ENCODE measurements around the gene SDK1.

Gene SDK1

DNA sequence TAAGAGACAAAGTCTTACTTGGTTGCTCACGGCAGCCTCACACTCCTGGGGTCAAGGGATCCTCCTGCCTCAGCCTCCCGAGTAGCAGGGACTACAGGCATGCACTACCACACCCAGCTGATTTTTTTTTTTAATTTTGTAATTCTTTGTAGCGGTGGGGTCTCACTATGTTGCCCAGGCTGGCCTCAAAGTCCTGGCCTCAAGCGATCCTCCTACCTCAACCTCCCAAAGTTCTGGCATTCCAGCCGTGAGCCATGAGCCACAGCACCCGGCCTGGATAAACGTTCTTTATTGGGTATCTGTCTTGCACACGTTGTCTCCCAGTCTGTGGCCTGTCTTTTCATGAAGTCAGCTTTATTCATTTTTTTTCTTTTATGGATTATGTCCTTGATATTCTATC is 744.9 kb downstream of the SDK1 start:
- POLR2A ChIA-PET: no interaction called here
- CTCF ChIA-PET: no interaction called here
- DNase-seq (ENCODE audit: extremely low spot score): no peak
- TF ChIP-seq SP1 (IDR thresholded peaks at IDR 0.05): no peak
- TF ChIP-seq BHLHE40 (IDR thresholded peaks at IDR 0.05; ENCODE audit: borderline replicate concordance): no peak
- TF ChIP-seq SUZ12 (IDR thresholded peaks at IDR 0.05): no peak
- TF ChIP-seq ARNT (IDR thresholded peaks at IDR 0.05): no peak
- no peak for TF ChIP-seq FOXK2 (IDR thresholded peaks at IDR 0.05)
- TF ChIP-seq FOXM1 (IDR thresholded peaks at IDR 0.05; ENCODE audit: borderline replicate concordance): no peak
- TF ChIP-seq, protein P1, sequence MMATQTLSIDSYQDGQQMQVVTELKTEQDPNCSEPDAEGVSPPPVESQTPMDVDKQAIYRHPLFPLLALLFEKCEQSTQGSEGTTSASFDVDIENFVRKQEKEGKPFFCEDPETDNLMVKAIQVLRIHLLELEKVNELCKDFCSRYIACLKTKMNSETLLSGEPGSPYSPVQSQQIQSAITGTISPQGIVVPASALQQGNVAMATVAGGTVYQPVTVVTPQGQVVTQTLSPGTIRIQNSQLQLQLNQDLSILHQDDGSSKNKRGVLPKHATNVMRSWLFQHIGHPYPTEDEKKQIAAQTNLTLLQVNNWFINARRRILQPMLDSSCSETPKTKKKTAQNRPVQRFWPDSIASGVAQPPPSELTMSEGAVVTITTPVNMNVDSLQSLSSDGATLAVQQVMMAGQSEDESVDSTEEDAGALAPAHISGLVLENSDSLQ (IDR thresholded peaks at IDR 0.05): no peak
- no peak for TF ChIP-seq LEF1 (IDR thresholded peaks at IDR 0.05; ENCODE audit: borderline replicate concordance)
- TF ChIP-seq L3MBTL2 (conservative IDR thresholded peaks at IDR 0.05): no peak

DNA sequence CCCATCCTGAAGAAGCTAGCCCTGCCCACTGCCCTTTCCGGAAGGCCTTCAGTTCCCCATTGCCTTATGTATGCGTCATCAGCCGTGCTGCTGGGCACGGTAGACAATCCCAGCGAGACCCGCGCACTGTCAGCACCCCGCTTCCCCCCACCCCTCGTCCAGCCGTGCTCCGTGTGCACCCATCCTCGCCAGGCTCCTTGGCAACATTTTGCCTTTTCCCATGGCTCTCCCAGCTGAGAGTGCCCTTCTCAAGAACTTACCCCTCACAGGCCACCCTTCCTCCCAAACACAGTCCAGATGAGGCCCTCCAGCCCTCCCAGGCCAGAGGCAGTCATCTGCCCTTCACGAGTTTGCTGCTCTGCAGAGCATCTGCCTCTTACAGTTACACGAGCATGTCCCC is 747.3 kb downstream of the SDK1 start:
- no peak for TF ChIP-seq SP1 (IDR thresholded peaks at IDR 0.05)
- no peak for TF ChIP-seq FOXM1 (IDR thresholded peaks at IDR 0.05; ENCODE audit: borderline replicate concordance)
- ChIA-PET POLR2A (no interaction called here), CTCF (no interaction called here)
- no peak for DNase-seq (ENCODE audit: extremely low spot score)

DNA sequence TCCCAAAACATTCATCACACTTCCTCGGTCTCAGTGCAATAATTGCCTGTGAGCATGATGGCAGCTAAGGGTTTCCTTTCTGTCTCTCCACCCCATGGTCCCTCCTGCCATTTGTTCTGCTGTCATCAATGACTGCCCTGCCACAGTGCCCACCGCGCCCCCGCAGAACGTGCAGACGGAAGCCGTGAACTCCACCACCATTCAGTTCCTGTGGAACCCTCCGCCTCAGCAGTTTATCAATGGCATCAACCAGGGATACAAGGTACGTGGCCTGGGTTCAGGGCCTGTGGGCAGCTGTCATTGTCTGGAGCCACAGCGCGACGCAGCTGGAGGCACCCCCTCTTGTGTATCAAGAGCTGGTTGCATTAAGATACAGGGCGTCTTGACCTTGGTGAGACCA is 748.1 kb downstream of the SDK1 start:
- CTCF ChIA-PET: no interaction called here
- TF ChIP-seq CTBP1 (IDR thresholded peaks at IDR 0.05; ENCODE audit: borderline replicate concordance) (no peak), HDGF (IDR thresholded peaks at IDR 0.05; ENCODE audit: borderline replicate concordance) (no peak), FOXA1 (IDR thresholded peaks at IDR 0.05) (no peak), ARNT (IDR thresholded peaks at IDR 0.05) (no peak), NFRKB (IDR thresholded peaks at IDR 0.05) (no peak), SUZ12 (IDR thresholded peaks at IDR 0.05) (no peak), ELF4 (IDR thresholded peaks at IDR 0.05) (no peak)
- POLR2A ChIA-PET: no interaction called here
- DNase-seq (ENCODE audit: extremely low spot score): no peak

GRCh38 chr7:4050126-4050660 is 749.1 kb downstream of the SDK1 start:
- ChIA-PET CTCF (no interaction called here), POLR2A (no interaction called here)
- TF ChIP-seq ZNF384 (IDR thresholded peaks at IDR 0.05) (no peak), ELF4 (IDR thresholded peaks at IDR 0.05) (no peak), HDGF (IDR thresholded peaks at IDR 0.05; ENCODE audit: borderline replicate concordance) (no peak), LEF1 (IDR thresholded peaks at IDR 0.05; ENCODE audit: borderline replicate concordance) (no peak), FOXA1 (IDR thresholded peaks at IDR 0.05) (no peak), FOXK2 (IDR thresholded peaks at IDR 0.05) (no peak), ARNT (IDR thresholded peaks at IDR 0.05) (no peak)
- no peak for DNase-seq (ENCODE audit: extremely low spot score)

DNA sequence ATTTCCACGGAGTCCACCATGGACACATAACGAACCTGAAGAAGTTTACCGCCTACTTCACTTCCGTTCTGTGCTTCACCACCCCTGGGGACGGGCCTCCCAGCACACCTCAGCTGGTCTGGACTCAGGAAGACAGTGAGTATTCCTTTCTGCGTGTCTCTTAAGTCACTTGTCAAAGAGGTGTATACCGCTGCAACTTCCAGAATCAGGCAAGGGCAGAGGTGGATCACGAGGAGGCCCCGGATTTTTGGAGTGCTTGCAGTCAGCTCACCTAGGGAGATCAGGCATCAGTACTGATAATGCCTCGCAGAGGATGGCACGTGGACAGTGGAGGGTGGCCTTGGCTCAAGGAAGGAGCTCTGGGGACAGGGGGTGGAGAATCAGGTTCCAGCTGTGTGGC is 750.6 kb downstream of the SDK1 start:
- no peak for TF ChIP-seq FOXA1 (IDR thresholded peaks at IDR 0.05)
- TF ChIP-seq TARDBP (IDR thresholded peaks at IDR 0.05): no peak
- no peak for TF ChIP-seq L3MBTL2 (conservative IDR thresholded peaks at IDR 0.05)
- TF ChIP-seq ELF4 (IDR thresholded peaks at IDR 0.05): no peak
- TF ChIP-seq FOXK2 (IDR thresholded peaks at IDR 0.05): no peak
- no peak for TF ChIP-seq BHLHE40 (IDR thresholded peaks at IDR 0.05; ENCODE audit: borderline replicate concordance)
- TF ChIP-seq ARNT (IDR thresholded peaks at IDR 0.05): no peak
- TF ChIP-seq CTBP1 (IDR thresholded peaks at IDR 0.05; ENCODE audit: borderline replicate concordance): no peak
- no peak for TF ChIP-seq NFRKB (IDR thresholded peaks at IDR 0.05)
- no peak for TF ChIP-seq SUZ12 (IDR thresholded peaks at IDR 0.05)
- no peak for TF ChIP-seq FOXM1 (IDR thresholded peaks at IDR 0.05; ENCODE audit: borderline replicate concordance)
- TF ChIP-seq HDGF (IDR thresholded peaks at IDR 0.05; ENCODE audit: borderline replicate concordance): no peak
- TF ChIP-seq ZNF384 (IDR thresholded peaks at IDR 0.05): no peak
- TF ChIP-seq LEF1 (IDR thresholded peaks at IDR 0.05; ENCODE audit: borderline replicate concordance): no peak
- no peak for TF ChIP-seq SP1 (IDR thresholded peaks at IDR 0.05)
- TF ChIP-seq, protein P1 (IDR thresholded peaks at IDR 0.05): no peak
- DNase-seq (ENCODE audit: extremely low spot score): no peak
- CTCF ChIA-PET: no interaction called here
- POLR2A ChIA-PET: no interaction called here

DNA sequence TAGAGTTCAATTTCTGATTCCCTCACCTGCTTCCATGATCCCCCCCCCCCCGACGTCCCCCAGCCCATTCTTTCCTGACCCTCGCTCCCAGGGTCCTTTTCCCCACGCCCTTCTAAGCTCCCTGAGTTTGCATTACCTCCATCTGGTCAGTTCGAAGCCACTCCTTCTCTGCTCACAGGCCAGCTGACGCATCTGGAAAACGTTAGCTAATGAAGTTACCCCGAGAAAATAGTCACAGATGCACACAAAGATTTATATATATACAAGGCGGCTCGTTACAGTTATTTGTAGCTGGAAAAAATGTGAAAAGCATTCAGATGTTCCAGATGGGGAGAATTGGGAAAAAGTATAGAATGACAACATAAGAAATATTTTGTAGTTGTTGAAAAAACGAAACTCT is 751.1 kb downstream of the SDK1 start:
- no peak for DNase-seq (ENCODE audit: extremely low spot score)
- POLR2A ChIA-PET: no interaction called here
- CTCF ChIA-PET: no interaction called here
- TF ChIP-seq SP1 (IDR thresholded peaks at IDR 0.05) (no peak), TARDBP (IDR thresholded peaks at IDR 0.05) (no peak), HDGF (IDR thresholded peaks at IDR 0.05; ENCODE audit: borderline replicate concordance) (no peak), FOXK2 (IDR thresholded peaks at IDR 0.05) (no peak), FOXM1 (IDR thresholded peaks at IDR 0.05; ENCODE audit: borderline replicate concordance) (no peak), LEF1 (IDR thresholded peaks at IDR 0.05; ENCODE audit: borderline replicate concordance) (no peak), SUZ12 (IDR thresholded peaks at IDR 0.05) (no peak), FOXA1 (IDR thresholded peaks at IDR 0.05) (no peak), ZNF384 (IDR thresholded peaks at IDR 0.05) (no peak), ELF4 (IDR thresholded peaks at IDR 0.05) (no peak), ARNT (IDR thresholded peaks at IDR 0.05) (no peak), L3MBTL2 (conservative IDR thresholded peaks at IDR 0.05) (no peak), NFRKB (IDR thresholded peaks at IDR 0.05) (no peak)
- TF ChIP-seq, protein P1 (IDR thresholded peaks at IDR 0.05): no peak

- DNase-seq (ENCODE audit: extremely low spot score): no peak
- POLR2A ChIA-PET: no interaction called here
- TF ChIP-seq ARNT (IDR thresholded peaks at IDR 0.05) (no peak), NFRKB (IDR thresholded peaks at IDR 0.05) (no peak), SUZ12 (IDR thresholded peaks at IDR 0.05) (no peak), ZNF384 (IDR thresholded peaks at IDR 0.05) (no peak), ELF4 (IDR thresholded peaks at IDR 0.05) (no peak), FOXM1 (IDR thresholded peaks at IDR 0.05; ENCODE audit: borderline replicate concordance) (no peak)
- TF ChIP-seq, protein P1 (IDR thresholded peaks at IDR 0.05): no peak
- CTCF ChIA-PET: no interaction called here
Observed at GRCh38 chr7:4054158-4054557, 753.1 kb downstream of the SDK1 start.
